Measurements from ENCODE around the gene KCNH2.

KCNH2 gene

GRCh38 chr7:151011097-151011409 is 32.9 kb upstream of the KCNH2 start:
- DNase-seq (ENCODE audit: extremely low read depth, low read depth), result no peak
- TF ChIP-seq CTCF (IDR thresholded peaks at IDR 0.05; ENCODE audit: low read depth, low read length, missing control alignments), result no peak
- peak overlapping the region; percentile 25 for H3K4me3 ChIP-seq (replicated peaks; ENCODE audit: low read depth, low read length)

- DNase-seq (ENCODE audit: extremely low read depth, low read depth), result no peak
- H3K4me3 ChIP-seq (replicated peaks; ENCODE audit: low read depth, low read length), result peak overlapping the region; percentile 25
- TF ChIP-seq CTCF (IDR thresholded peaks at IDR 0.05; ENCODE audit: low read depth, low read length, missing control alignments), result no peak
Observed at GRCh38 chr7:151010307-151011096, 32.4 kb upstream of the KCNH2 start.

- H3K4me3 ChIP-seq (replicated peaks; ENCODE audit: low read depth, low read length), result no peak overlapping the region
- DNase-seq (ENCODE audit: extremely low read depth, low read depth), result no peak
- no peak for TF ChIP-seq CTCF (IDR thresholded peaks at IDR 0.05; ENCODE audit: low read depth, low read length, missing control alignments)
Observed at GRCh38 chr7:151010037-151010306, 31.9 kb upstream of the KCNH2 start.

GRCh38 chr7:151009327-151010036 is 31.4 kb upstream of the KCNH2 start:
- DNase-seq (ENCODE audit: extremely low read depth, low read depth), result no peak
- no peak for TF ChIP-seq CTCF (IDR thresholded peaks at IDR 0.05; ENCODE audit: low read depth, low read length, missing control alignments)
- no peak overlapping the region for H3K4me3 ChIP-seq (replicated peaks; ENCODE audit: low read depth, low read length)

GRCh38 chr7:151008511-151009323 is 30.6 kb upstream of the KCNH2 start:
- DNase-seq (ENCODE audit: extremely low read depth, low read depth), result no peak
- TF ChIP-seq CTCF (IDR thresholded peaks at IDR 0.05; ENCODE audit: low read depth, low read length, missing control alignments), result peak; percentile 80
- H3K4me3 ChIP-seq (replicated peaks; ENCODE audit: low read depth, low read length), result no peak overlapping the region

- DNase-seq (ENCODE audit: extremely low read depth, low read depth), result no peak
- TF ChIP-seq CTCF (IDR thresholded peaks at IDR 0.05; ENCODE audit: low read depth, low read length, missing control alignments), result no peak
- H3K4me3 ChIP-seq (replicated peaks; ENCODE audit: low read depth, low read length), result no peak overlapping the region
Observed at GRCh38 chr7:151008143-151008510, 30.0 kb upstream of the KCNH2 start.

All from HFF-Myc (cell line).